A673 (cell line): Measurements from ENCODE around the gene MAST1. TPM values are rescaled to one million over a fixed set of nuclear protein-coding genes. Genes with fewer than 3 reads are reported as not detected.
A peak's percentile ranks its signal among the peaks of the same experiment; 100 is the strongest.

ENCODE experiments used
- BruUV-seq: library from RNA; stranded (reverse); fragments of 400-500 nt; replicated peaks from 2 replicates; lab custom pipeline; 2021; lab: Mats Ljungman, UMichigan
- CTCF ChIA-PET: fragments of 300-600 bp; sonication (Branson Sonifier 250); formaldehyde crosslinking; loops from one replicate; lab custom pipeline; 2022; ENCODE audit warnings: antibody characterized with exemption; lab: Charles Lee
- POLR2A ChIA-PET: fragments of 300-600 bp; sonication (Branson Sonifier 250); formaldehyde crosslinking; loops from one replicate; lab custom pipeline; 2022; ENCODE audit warnings: antibody characterized with exemption; ENCODE audit not compliant: low non-redundant PET; lab: Charles Lee
- DNase-seq: peaks from one replicate; pipeline ENCODE4 v3.0.0-alpha.2; 2015; ENCODE audit warnings: low spot score
- H3K27ac ChIP-seq: fragments of 200-600 bp; sonication (generic); 2 replicates; pipeline ENCODE4 v1.5.1; 2016; ENCODE audit warnings: mixed run types, low read depth, mild to moderate bottlenecking, mixed read lengths, antibody characterized with exemption, low read length; ENCODE audit not compliant: poor library complexity, severe bottlenecking
- H3K27me3 ChIP-seq: fragments of 200-600 bp; sonication (generic); replicated peaks from 2 replicates; pipeline ENCODE4 v1.6.1; 2017; ENCODE audit warnings: mixed run types, low read depth, mild to moderate bottlenecking, mixed read lengths, antibody characterized with exemption, low read length; ENCODE audit not compliant: insufficient read depth, poor library complexity
- H3K36me3 ChIP-seq: fragments of 200-600 bp; sonication (generic); 2 replicates; pipeline ENCODE4 v1.6.1; 2016; ENCODE audit warnings: mixed run types, mild to moderate bottlenecking, mixed read lengths, antibody characterized with exemption, low read length; ENCODE audit not compliant: insufficient read depth, poor library complexity, severe bottlenecking
- H3K4me1 ChIP-seq: fragments of 200-600 bp; sonication (generic); 2 replicates; pipeline ENCODE4 v1.6.1; 2017; ENCODE audit warnings: mixed run types, mild to moderate bottlenecking, mixed read lengths, antibody characterized with exemption, low read length; ENCODE audit not compliant: insufficient read depth, poor library complexity, severe bottlenecking
- H3K4me3 ChIP-seq: fragments of 200-600 bp; sonication (generic); 2 replicates; pipeline ENCODE4 v1.5.1; 2016; ENCODE audit warnings: low read depth, mixed run types, mild to moderate bottlenecking, mixed read lengths, low read length; ENCODE audit not compliant: poor library complexity, severe bottlenecking
- H3K9me3 ChIP-seq: fragments of 200-600 bp; sonication (generic); 2 replicates; pipeline ENCODE4 v1.6.1; 2016; ENCODE audit warnings: mixed run types, low read depth, mild to moderate bottlenecking, mixed read lengths, antibody characterized with exemption, low read length; ENCODE audit not compliant: poor library complexity, severe bottlenecking
- CTCF ChIP-seq: fragments of 300-800, 200-600 bp; sonication (generic); conservative IDR thresholded peaks from 2 replicates; pipeline ENCODE4 v1.5.1; 2017; ENCODE audit warnings: low read depth, mild to moderate bottlenecking, antibody characterized with exemption, low read length, moderate library complexity, mixed read lengths
- EZH2 ChIP-seq: fragments of 200-600 bp; sonication (generic); IDR thresholded peaks from 2 replicates; pipeline ENCODE4 v1.6.1; 2017; ENCODE audit warnings: borderline replicate concordance, low read depth, mild to moderate bottlenecking, mixed read lengths, antibody characterized with exemption, low read length; ENCODE audit not compliant: poor library complexity, severe bottlenecking
- intact Hi-C: fragments of 100-400 bp; cut with micrococcal nuclease; formaldehyde crosslinking; loops from one replicate; pipeline ENCODE4 v1.10.0; 2022; ENCODE audit not compliant: unreplicated experiment
- total RNA-seq: library from RNA; stranded (reverse); gene quantifications from 2 replicates; pipeline ENCODE4 v1.2.3, GENCODE V29; 2021

Gene MAST1
- total RNA-seq, 1 experiment from 2014 or later = 22.2 TPM

GRCh38 chr19:12789904-12790619 is 48.3 kb upstream of the MAST1 start:
- no TSS peak for BruUV-seq
- Histone ChIP-seq H3K27me3 (no peaks in the 10 kb centered on the region), H3K4me1 (peaks cover 34% of the 10 kb centered on the region), H3K9me3 (no peaks in the 10 kb centered on the region), H3K27ac (peak overlapping the region; percentile 98), H3K36me3 (no peaks in the 10 kb centered on the region), H3K4me3 (peak overlapping the region; percentile 59)
- peak; percentile 99 for DNase-seq
- POLR2A ChIA-PET = no interaction called here
- CTCF ChIA-PET = interaction anchor here (0.6 kb wide), 1 partner anchor 14 kb away, joined by 3 read pairs; no protein-coding TSS in a partner anchor
- TF ChIP-seq EZH2 (no peak), CTCF (no peak)
- intact Hi-C loops = loop anchor here (5.0 kb wide), 1 partner anchor 108 kb away; the partner anchor contains the start of gene DHPS

DNA sequence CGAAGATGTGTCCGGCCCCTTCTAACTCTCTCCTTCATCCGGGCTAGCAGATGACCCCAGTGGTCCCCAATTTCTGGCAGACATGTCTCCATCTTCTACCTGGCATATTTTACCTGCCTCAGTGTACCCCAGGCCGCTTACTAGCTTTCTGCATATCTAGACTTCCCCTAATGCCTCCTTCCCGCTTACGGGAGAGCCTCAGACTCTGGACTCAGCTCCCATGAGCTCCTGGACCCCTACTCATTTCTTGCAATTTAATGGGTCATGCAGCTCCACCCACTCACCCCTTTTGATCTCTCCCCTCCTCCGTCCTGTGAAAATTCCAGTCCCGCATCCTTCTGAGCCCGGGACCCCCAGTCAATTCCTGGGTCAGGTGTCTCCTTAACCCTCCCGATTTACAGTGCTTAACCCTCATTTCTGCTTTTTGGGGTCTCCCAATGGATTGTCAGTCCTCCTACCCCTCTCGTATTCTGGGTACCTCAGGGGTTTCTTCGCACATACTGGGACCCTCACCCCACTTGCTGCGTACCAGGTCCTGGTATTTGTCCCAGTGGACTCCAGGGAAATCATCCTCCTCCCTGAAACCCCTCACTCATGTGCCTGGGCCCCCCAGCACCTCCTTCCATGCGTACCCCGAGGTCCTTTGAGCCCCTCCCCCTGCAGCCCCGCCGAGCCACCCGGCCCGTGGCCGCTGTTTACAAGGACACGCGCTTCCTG is 47.5 kb upstream of the MAST1 start:
- peaks cover 33% of the 10 kb centered on the region for H3K4me1 ChIP-seq
- no TSS peak for BruUV-seq
- no peaks in the 10 kb centered on the region for H3K27me3 ChIP-seq
- peak overlapping the region; percentile 59 for H3K4me3 ChIP-seq
- no peak for TF ChIP-seq EZH2
- no peak for TF ChIP-seq CTCF
- no peaks in the 10 kb centered on the region for H3K9me3 ChIP-seq
- intact Hi-C loops = loop anchor here (5.0 kb wide), 1 partner anchor 108 kb away; the partner anchor contains the start of gene DHPS
- ChIA-PET POLR2A (interaction anchor here (0.8 to 1.1 kb wide), 4 partner anchors 13 to 365 kb away, joined by 3 to 6 read pairs (median 3); partner anchors contain the start of gene FARSA), CTCF (interaction anchor here (0.7 to 3.0 kb wide), 3 partner anchors 13 to 24 kb away, joined by 3 to 29 read pairs (median 4); no protein-coding TSS in a partner anchor)
- H3K36me3 ChIP-seq = no peaks in the 10 kb centered on the region
- no peak for DNase-seq
- peak overlapping the region; percentile 98 for H3K27ac ChIP-seq

GRCh38 chr19:12791345-12792050 is 46.8 kb upstream of the MAST1 start, which contains the start of gene JUNB:
Gene JUNB, plus strand, starts transcription at chr19:12791486. Its CDS starts 286 bp downstream, at chr19:12791772.
- DNase-seq = peak; percentile 97
- CTCF ChIA-PET = interaction anchor here (0.6 to 3.0 kb wide), 5 partner anchors 14 to 114 kb away, joined by 3 to 29 read pairs (median 3); no protein-coding TSS in a partner anchor
- Histone ChIP-seq H3K4me3 (peak within 1 kb of the TSS; percentile 59), H3K27me3 (no peaks in the 10 kb centered on the region), H3K9me3 (no peaks in the 10 kb centered on the region), H3K27ac (peak within 1 kb of the TSS; percentile 98), H3K36me3 (no peaks in the 10 kb centered on the region), H3K4me1 (peaks cover 39% of the 10 kb centered on the region)
- BruUV-seq = TSS peak; percentile 65
- intact Hi-C loops = loop anchor here (5.0 kb wide), 1 partner anchor 109 kb away; the partner anchor contains the start of gene DHPS
- no peak for TF ChIP-seq EZH2
- no peak for TF ChIP-seq CTCF
- POLR2A ChIA-PET = interaction anchor here (0.6 to 1.1 kb wide), 5 partner anchors 14 to 364 kb away, joined by 3 to 6 read pairs (median 3); partner anchors contain the start of gene FARSA
